T-helper 17 cell (primary cell): ENCODE data around the gene VAV3. TPM values are rescaled to one million over a fixed set of nuclear protein-coding genes. Genes with fewer than 3 reads are reported as not detected.

Source experiments
- ATAC-seq: fragments of 150-1000 bp; cut with Tn5 transposase; 2 replicates; pipeline ENCODE4 v1.10.0; 2021; ENCODE audit warnings: mild to moderate bottlenecking, moderate library complexity
- DNase-seq, 3 donors: peaks; one replicate each; pipeline versions ENCODE4 v3.0.0 to v3.0.0-alpha.2; 2020 to 2021
- H3K9me3 ChIP-seq: one replicate; pipeline ENCODE4 v1.7.0; 2013; ENCODE audit warnings: low read length, mild to moderate bottlenecking; ENCODE audit not compliant: control insufficient read depth, poor library complexity, severe bottlenecking
- H3K27ac Mint-ChIP-seq: one replicate; pipeline ENCODE4 v1.8.0; 2022; ENCODE audit warnings: mild to moderate bottlenecking, moderate library complexity, mixed read lengths
- H3K27me3 Mint-ChIP-seq: one replicate; pipeline ENCODE4 v1.8.0; 2022; ENCODE audit warnings: mixed read lengths
- H3K36me3 Mint-ChIP-seq: one replicate; pipeline ENCODE4 v1.8.0; 2022; ENCODE audit warnings: low read depth, mixed read lengths
- H3K4me1 Mint-ChIP-seq: one replicate; pipeline ENCODE4 v1.8.0; 2022; ENCODE audit warnings: mild to moderate bottlenecking, mixed read lengths
- H3K4me3 Mint-ChIP-seq: one replicate; pipeline ENCODE4 v1.8.0; 2022; ENCODE audit warnings: mild to moderate bottlenecking, moderate library complexity, mixed read lengths
- total RNA-seq, 4 donors: library from RNA in 2 of 4; stranded (reverse) in 2 of 4; gene quantifications; one replicate each; pipeline ENCODE4 v1.2.3 and lab custom pipeline; 2022 to 2026

The VAV3 gene
- total RNA-seq, 2 donors from 2014 or later: 10.6 to 11.0 TPM

- peaks cover 9% of the 10 kb centered on the region for H3K27me3 Mint-ChIP-seq
- H3K36me3 Mint-ChIP-seq: no peaks in the 10 kb centered on the region
- no peak overlapping the region for H3K4me3 Mint-ChIP-seq
- no peak for ATAC-seq
- no peak for DNase-seq
- peaks cover 2% of the 10 kb centered on the region for H3K9me3 ChIP-seq
- no peaks in the 10 kb centered on the region for H3K4me1 Mint-ChIP-seq
- no peak overlapping the region for H3K27ac Mint-ChIP-seq
Observed at GRCh38 chr1:107991371-107992066, 26.5 kb upstream of the VAV3 start.

- Mint-ChIP-seq H3K4me3 (no peak overlapping the region), H3K36me3 (no peaks in the 10 kb centered on the region), H3K4me1 (no peaks in the 10 kb centered on the region), H3K27me3 (peaks cover 9% of the 10 kb centered on the region), H3K27ac (no peak overlapping the region)
- DNase-seq: no peak
- ATAC-seq: no peak
- peaks cover 2% of the 10 kb centered on the region for H3K9me3 ChIP-seq
Observed at GRCh38 chr1:107990606-107991005, 25.6 kb upstream of the VAV3 start.

GRCh38 chr1:107981277-107981676, 16.3 kb upstream of the VAV3 start:
- DNase-seq (no peak), ATAC-seq (no peak)
- Mint-ChIP-seq H3K36me3 (peaks cover 2% of the 10 kb centered on the region), H3K27me3 (peaks cover 7% of the 10 kb centered on the region), H3K4me3 (no peak overlapping the region), H3K27ac (no peak overlapping the region), H3K4me1 (peaks cover 4% of the 10 kb centered on the region)
- H3K9me3 ChIP-seq: no peaks in the 10 kb centered on the region

DNA sequence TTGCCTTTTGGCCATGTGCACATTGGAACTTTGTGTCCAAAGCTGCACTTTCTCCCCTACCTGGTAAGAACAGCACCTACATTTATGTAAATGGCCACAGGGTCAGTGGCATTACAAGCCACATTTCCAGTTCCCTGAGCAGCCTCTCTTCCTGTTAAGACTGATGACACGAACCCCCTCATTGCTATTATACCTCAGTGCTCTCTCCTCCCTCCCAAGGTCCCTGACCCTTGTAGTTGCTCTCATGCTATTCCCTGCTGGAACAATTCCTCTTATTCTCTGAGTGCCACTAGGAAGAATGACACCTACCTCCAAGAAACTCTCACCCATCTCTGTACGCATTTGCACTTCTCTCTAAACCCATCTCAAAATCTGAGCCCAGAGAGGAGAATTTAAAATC, 14.9 kb upstream of the VAV3 start:
- Mint-ChIP-seq H3K4me1 (peaks cover 4% of the 10 kb centered on the region), H3K27ac (no peak overlapping the region), H3K36me3 (peaks cover 2% of the 10 kb centered on the region), H3K27me3 (peaks cover 7% of the 10 kb centered on the region), H3K4me3 (no peak overlapping the region)
- no peak for ATAC-seq
- no peaks in the 10 kb centered on the region for H3K9me3 ChIP-seq
- no peak for DNase-seq

- Mint-ChIP-seq H3K36me3 (peaks cover 2% of the 10 kb centered on the region), H3K27ac (no peak overlapping the region), H3K4me1 (peaks cover 4% of the 10 kb centered on the region), H3K4me3 (no peak overlapping the region), H3K27me3 (peaks cover 2% of the 10 kb centered on the region)
- H3K9me3 ChIP-seq: no peaks in the 10 kb centered on the region
- DNase-seq (no peak), ATAC-seq (no peak)
Observed at GRCh38 chr1:107979088-107979487, 14.1 kb upstream of the VAV3 start.

- H3K27me3 Mint-ChIP-seq: peaks cover 4% of the 10 kb centered on the region
- no peak for ATAC-seq
- DNase-seq: no peak
- no peaks in the 10 kb centered on the region for H3K9me3 ChIP-seq
- H3K27ac Mint-ChIP-seq: no peak overlapping the region
- no peaks in the 10 kb centered on the region for H3K36me3 Mint-ChIP-seq
- H3K4me3 Mint-ChIP-seq: no peak overlapping the region
- H3K4me1 Mint-ChIP-seq: peaks cover 4% of the 10 kb centered on the region
Observed at GRCh38 chr1:107976836-107977235, 11.9 kb upstream of the VAV3 start.

GRCh38 chr1:107976431-107976830, 11.5 kb upstream of the VAV3 start:
- no peaks in the 10 kb centered on the region for H3K36me3 Mint-ChIP-seq
- no peak overlapping the region for H3K4me3 Mint-ChIP-seq
- no peak for ATAC-seq
- no peak overlapping the region for H3K27ac Mint-ChIP-seq
- H3K4me1 Mint-ChIP-seq: peaks cover 4% of the 10 kb centered on the region
- peaks cover 4% of the 10 kb centered on the region for H3K27me3 Mint-ChIP-seq
- no peaks in the 10 kb centered on the region for H3K9me3 ChIP-seq
- DNase-seq: no peak

DNA sequence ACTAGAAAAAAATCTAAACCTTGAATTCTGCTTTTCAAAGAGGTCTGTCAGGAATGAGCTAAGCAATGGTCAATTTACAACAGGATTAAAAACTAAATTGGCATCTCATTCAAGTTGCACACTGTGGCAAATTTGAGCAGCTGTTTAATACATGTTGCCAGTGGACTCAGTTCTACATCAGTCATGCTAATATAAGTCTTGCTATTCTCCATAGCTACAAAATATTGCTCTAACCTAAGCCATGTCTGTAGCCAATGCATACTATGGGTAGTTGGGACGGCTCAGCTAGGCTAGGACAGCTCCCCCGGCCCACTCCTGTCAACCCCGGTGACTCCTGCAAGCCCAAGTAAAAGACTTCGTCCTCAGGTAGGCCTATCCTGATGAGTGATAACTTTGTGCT, 10.9 kb upstream of the VAV3 start:
- Mint-ChIP-seq H3K4me1 (peaks cover 4% of the 10 kb centered on the region), H3K36me3 (no peaks in the 10 kb centered on the region), H3K27me3 (peaks cover 4% of the 10 kb centered on the region), H3K27ac (no peak overlapping the region), H3K4me3 (no peak overlapping the region)
- no peaks in the 10 kb centered on the region for H3K9me3 ChIP-seq
- DNase-seq (no peak), ATAC-seq (no peak)

- no peaks in the 10 kb centered on the region for H3K36me3 Mint-ChIP-seq
- H3K4me3 Mint-ChIP-seq: no peak overlapping the region
- peaks cover 9% of the 10 kb centered on the region for H3K27me3 Mint-ChIP-seq
Observed at GRCh38 chr1:107974090-107974489, 9.1 kb upstream of the VAV3 start.

DNA sequence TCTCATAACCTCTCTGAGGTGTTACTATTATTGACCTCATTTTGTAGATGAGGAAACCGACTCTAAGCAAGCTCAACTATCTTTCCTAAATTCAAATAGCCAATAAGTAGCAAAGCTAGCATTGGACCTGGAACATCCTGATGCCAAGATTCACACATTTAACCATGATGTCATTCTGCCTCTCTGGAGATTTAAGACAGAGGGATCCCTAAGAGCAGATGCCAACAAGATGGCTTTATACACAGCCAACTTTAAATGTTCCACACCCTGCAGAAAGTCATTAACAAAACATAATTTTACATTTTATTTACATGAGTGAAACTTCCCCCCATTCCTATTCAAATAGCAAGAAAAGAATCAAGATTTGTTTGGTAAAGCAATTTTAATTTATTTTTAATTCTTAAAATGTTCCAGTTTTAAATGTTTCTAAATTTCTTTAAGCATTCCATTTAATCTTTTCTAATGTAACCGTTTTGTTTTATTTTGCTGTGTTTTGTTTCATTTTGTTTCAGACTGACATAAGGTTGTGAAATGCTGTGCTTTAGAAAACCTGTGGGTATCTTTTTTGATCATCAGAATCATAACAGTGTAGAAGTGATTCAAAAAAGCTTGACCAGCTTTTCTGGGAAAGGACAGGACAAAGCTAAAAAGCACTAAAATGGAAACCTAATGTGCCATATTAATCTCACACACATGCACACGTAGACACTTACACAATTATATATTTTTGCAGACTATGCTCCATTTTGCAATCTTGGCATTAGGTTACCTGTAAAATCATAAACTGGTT, 7.6 kb upstream of the VAV3 start:
- H3K36me3 Mint-ChIP-seq: no peaks in the 10 kb centered on the region

More at GRCh38 chr1:107974090-107974489, 9.1 kb upstream of the VAV3 start:
- ATAC-seq: no peak
- no peaks in the 10 kb centered on the region for H3K9me3 ChIP-seq
- no peaks in the 10 kb centered on the region for H3K4me1 Mint-ChIP-seq
- DNase-seq: no peak
- no peak overlapping the region for H3K27ac Mint-ChIP-seq

DNA sequence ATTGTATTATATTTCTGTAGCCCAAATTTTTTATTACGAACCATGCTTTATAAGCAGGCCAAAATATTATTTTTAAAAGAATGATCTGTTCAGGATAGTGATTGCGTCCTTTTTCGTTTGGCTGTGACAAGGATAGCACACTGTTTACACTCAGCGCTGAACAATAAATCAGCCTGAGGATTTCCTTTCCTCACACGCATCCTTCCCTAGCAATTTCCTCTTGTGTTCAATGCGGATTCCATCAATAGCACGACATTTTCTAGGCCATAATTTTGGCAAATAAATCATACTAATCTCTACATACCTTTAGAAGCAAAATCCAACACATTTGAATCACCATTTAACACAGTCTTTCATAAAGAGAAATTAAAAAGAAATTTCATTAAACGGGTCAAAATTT, 1.6 kb upstream of the VAV3 start:
- ATAC-seq (no peak), DNase-seq (no peak)
- Mint-ChIP-seq H3K4me3 (peak overlapping the region; percentile 63), H3K27ac (no peak overlapping the region), H3K27me3 (peaks cover 10% of the 10 kb centered on the region), H3K4me1 (peaks cover 19% of the 10 kb centered on the region), H3K36me3 (no peaks in the 10 kb centered on the region)
- no peaks in the 10 kb centered on the region for H3K9me3 ChIP-seq

More for the DNA sequence above, 7.6 kb upstream of the VAV3 start:
- Mint-ChIP-seq H3K4me3 (no peak overlapping the region), H3K27ac (no peak overlapping the region), H3K27me3 (peaks cover 11% of the 10 kb centered on the region), H3K4me1 (no peaks in the 10 kb centered on the region)
- H3K9me3 ChIP-seq: no peaks in the 10 kb centered on the region
- DNase-seq (no peak), ATAC-seq (no peak)

DNA sequence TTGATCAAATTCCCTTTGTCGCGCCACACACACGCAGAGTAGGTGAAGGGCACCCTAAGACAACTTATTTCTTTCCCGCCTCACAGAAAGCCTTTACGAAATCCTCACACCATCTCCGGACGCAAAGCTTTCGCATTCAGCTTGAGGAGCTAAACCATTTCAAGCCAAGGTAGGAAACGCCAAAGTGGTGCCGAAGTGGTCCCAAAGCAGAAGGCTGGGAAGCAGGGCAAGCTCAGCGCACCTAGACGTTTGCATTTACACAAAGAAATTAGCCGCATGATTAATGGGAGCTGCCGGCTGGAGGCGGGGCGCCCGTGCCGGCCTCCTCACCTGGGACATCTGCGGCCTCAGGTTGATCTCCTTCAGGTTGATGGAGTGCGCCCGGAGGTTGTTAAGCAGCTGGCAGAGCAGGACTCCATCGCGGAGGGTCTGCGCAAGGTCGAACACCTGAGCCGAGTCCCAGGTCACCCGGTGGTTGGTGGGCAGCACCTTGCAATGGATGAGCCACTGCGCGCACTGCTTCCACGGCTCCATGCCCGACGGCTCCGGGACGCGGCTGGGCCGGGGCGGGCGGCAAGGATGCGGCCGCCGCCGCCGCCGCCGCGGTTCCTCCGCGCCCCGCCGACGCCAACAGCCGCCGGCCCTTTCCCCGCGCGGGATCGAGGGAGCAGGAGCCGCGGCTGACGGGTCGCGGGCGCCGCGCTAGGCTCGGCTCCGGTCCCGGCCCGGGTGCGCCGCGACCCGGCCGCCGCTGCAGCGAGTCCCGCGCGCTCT, 457 bp downstream of the VAV3 start:
- no peaks in the 10 kb centered on the region for H3K9me3 ChIP-seq
- peaks cover 2% of the 10 kb centered on the region for H3K36me3 Mint-ChIP-seq
- peaks cover 5% of the 10 kb centered on the region for H3K27me3 Mint-ChIP-seq
- DNase-seq (no peak), ATAC-seq (peak; percentile 40)
- H3K27ac Mint-ChIP-seq: peak overlapping the region; percentile 94
- H3K4me3 Mint-ChIP-seq: peak overlapping the region; percentile 95
- peaks cover 19% of the 10 kb centered on the region for H3K4me1 Mint-ChIP-seq
